HEK293T (cell line): ENCODE measurements around the gene AOC1.

Experiments used
- CTCF ChIA-PET: fragments of 350-600 bp; formaldehyde crosslinking; extraction: SDS; loops from one replicate; lab custom pipeline; 2021; ENCODE audit warnings: antibody characterized with exemption, inconsistent platforms; lab: Yijun Ruan, JAX
- POLR2A ChIA-PET: fragments of 350-600 bp; formaldehyde crosslinking; extraction: SDS; loops from one replicate; lab custom pipeline; 2020; ENCODE audit warnings: antibody characterized with exemption, inconsistent platforms; lab: Yijun Ruan, JAX
- DNase-seq: peaks from one replicate; pipeline ENCODE4 v3.0.0; 2012; ENCODE audit warnings: mixed read lengths; ENCODE audit errors: extremely low spot score
- ARNT ChIP-seq: fragments of 450-650 bp; IDR thresholded peaks from 2 replicates; pipeline ENCODE4 v1.6.1; 2017; ENCODE audit warnings: mild to moderate bottlenecking
- BHLHE40 ChIP-seq: fragments of 450-650 bp; IDR thresholded peaks from 2 replicates; pipeline ENCODE4 v1.6.1; 2016; ENCODE audit warnings: mild to moderate bottlenecking, moderate library complexity, borderline replicate concordance
- CTBP1 ChIP-seq: fragments of 450-650 bp; IDR thresholded peaks from 2 replicates; pipeline ENCODE4 v1.6.1; 2016; ENCODE audit warnings: borderline replicate concordance
- ELF4 ChIP-seq: fragments of 450-650 bp; IDR thresholded peaks from 2 replicates; pipeline ENCODE4 v1.6.1; 2017; ENCODE audit warnings: antibody characterized with exemption
- FOXA1 ChIP-seq: fragments of 450-650 bp; IDR thresholded peaks from 2 replicates; pipeline ENCODE4 v1.6.1; 2016; ENCODE audit warnings: mild to moderate bottlenecking
- FOXK2 ChIP-seq: fragments of 450-650 bp; IDR thresholded peaks from 2 replicates; pipeline ENCODE4 v1.6.1; 2016; ENCODE audit warnings: mild to moderate bottlenecking
- FOXM1 ChIP-seq: fragments of 450-650 bp; IDR thresholded peaks from 2 replicates; pipeline ENCODE4 v1.6.1; 2017; ENCODE audit warnings: mild to moderate bottlenecking, borderline replicate concordance
- HDGF ChIP-seq: fragments of 450-650 bp; IDR thresholded peaks from 2 replicates; pipeline ENCODE4 v1.6.1; 2017; ENCODE audit warnings: antibody characterized with exemption, borderline replicate concordance
- L3MBTL2 ChIP-seq: fragments of 450-650 bp; conservative IDR thresholded peaks from 2 replicates; pipeline ENCODE4 v1.6.1; 2016; ENCODE audit warnings: mild to moderate bottlenecking
- LEF1 ChIP-seq: fragments of 450-650 bp; IDR thresholded peaks from 2 replicates; pipeline ENCODE4 v1.6.1; 2017; ENCODE audit warnings: mild to moderate bottlenecking, borderline replicate concordance
- NFRKB ChIP-seq: fragments of 450-650 bp; IDR thresholded peaks from 2 replicates; pipeline ENCODE4 v1.6.1; 2016; ENCODE audit warnings: mild to moderate bottlenecking, moderate library complexity
- SP1 ChIP-seq: fragments of 450-650 bp; IDR thresholded peaks from 2 replicates; pipeline ENCODE4 v1.6.1; 2017
- SUZ12 ChIP-seq: fragments of 450-650 bp; IDR thresholded peaks from 2 replicates; pipeline ENCODE4 v1.6.1; 2016; ENCODE audit warnings: mild to moderate bottlenecking
- TARDBP ChIP-seq: fragments of 450-650 bp; IDR thresholded peaks from 2 replicates; pipeline ENCODE4 v1.6.1; 2016
- ZNF384 ChIP-seq: fragments of 450-650 bp; IDR thresholded peaks from 2 replicates; pipeline ENCODE4 v1.6.1; 2016
- TF ChIP-seq, protein P1 (sequence below): fragments of 450-650 bp; IDR thresholded peaks from 2 replicates; pipeline ENCODE4 v1.6.1; 2016

AOC1 gene

DNA sequence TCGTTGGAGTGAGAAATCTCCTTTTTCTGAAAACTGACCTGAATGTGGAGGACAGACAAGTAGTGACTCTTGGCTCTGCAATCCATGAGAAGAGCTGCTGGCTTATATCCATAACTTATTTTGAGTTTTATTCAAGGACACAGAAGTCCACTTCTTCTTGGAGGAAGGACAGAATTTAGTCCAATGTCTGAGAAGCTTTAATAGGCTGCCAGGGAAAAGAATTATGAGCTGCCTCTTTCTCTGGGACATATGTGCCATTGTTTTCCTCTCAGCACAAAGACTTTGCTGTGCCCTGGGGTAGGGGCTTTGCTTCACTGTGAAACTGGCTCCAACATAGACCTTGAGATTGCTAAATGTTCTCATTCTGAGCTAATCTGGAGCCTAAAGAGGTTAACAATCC lies 20.5 kb upstream of the AOC1 start:
- CTCF ChIA-PET: interaction anchor here (1.0 kb wide), 1 partner anchor 9 kb away, joined by 5 read pairs; no protein-coding TSS in a partner anchor
- no peak for TF ChIP-seq CTBP1
- TF ChIP-seq HDGF: no peak
- no peak for TF ChIP-seq LEF1
- no peak for TF ChIP-seq ELF4
- no peak for DNase-seq
- POLR2A ChIA-PET: interaction anchor here (0.7 kb wide), 1 partner anchor 15 kb away, joined by 4 read pairs; no protein-coding TSS in a partner anchor

DNA sequence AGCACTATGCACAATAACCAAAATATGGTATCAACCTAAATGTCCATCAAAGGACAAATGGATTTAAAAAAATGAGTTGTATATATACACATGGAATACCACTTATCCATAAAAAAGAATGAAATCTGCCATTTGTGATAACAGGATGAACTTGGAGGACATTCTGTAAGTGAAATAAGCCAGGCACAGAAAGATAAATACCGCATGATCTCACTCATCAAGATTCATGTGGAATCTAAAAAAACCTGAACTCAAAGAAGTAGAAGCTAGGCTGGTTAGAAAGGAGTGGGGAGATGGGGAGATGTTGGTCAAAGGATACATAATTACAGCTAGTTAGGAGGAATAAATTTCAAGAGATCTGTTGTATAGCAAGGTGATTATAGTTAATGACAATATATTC lies 17.3 kb upstream of the AOC1 start:
- no peak for DNase-seq
- CTCF ChIA-PET: no interaction called here
- POLR2A ChIA-PET: no interaction called here
- TF ChIP-seq NFRKB: no peak
- TF ChIP-seq FOXK2: no peak
- TF ChIP-seq L3MBTL2: no peak
- TF ChIP-seq CTBP1: no peak
- TF ChIP-seq LEF1: no peak
- TF ChIP-seq SP1: no peak
- TF ChIP-seq FOXM1: no peak
- TF ChIP-seq ZNF384: no peak
- TF ChIP-seq ELF4: no peak
- TF ChIP-seq SUZ12: no peak
- no peak for TF ChIP-seq TARDBP
- TF ChIP-seq FOXA1: no peak
- TF ChIP-seq, protein P1, sequence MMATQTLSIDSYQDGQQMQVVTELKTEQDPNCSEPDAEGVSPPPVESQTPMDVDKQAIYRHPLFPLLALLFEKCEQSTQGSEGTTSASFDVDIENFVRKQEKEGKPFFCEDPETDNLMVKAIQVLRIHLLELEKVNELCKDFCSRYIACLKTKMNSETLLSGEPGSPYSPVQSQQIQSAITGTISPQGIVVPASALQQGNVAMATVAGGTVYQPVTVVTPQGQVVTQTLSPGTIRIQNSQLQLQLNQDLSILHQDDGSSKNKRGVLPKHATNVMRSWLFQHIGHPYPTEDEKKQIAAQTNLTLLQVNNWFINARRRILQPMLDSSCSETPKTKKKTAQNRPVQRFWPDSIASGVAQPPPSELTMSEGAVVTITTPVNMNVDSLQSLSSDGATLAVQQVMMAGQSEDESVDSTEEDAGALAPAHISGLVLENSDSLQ: no peak
- TF ChIP-seq ARNT: no peak
- TF ChIP-seq BHLHE40: no peak
- TF ChIP-seq HDGF: no peak

DNA sequence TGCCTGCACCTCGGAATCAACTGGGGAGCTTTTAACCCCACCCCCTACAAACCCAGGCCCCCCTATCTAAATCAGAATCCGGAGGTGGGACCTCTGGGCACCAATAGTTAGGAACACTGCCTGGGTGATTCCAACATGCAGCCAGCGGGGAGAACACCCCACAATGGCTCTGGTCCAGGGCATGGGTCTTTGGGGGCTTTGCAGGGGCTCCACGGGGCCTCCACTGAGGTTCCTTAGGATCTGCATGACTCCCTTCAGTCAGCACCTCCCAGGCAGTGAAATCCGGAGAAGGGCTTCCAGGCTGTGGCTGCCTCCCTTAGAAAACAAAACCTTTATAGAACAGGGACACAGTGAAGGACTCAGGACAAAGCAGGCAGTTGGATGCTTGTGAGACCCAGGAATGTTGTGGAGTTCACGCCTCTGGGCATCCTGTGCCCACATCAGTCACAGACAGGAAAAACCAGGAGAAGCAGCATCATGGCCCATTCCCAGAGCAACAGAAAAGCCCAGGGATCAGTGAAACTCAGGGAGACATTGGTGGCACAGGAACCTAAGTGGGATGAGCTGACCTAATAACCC lies 16.5 kb upstream of the AOC1 start:
- ChIA-PET POLR2A (no interaction called here), CTCF (interaction anchor here (1.1 kb wide), 1 partner anchor 62 kb away, joined by 5 read pairs; no protein-coding TSS in a partner anchor)
- no peak for TF ChIP-seq FOXA1
- TF ChIP-seq CTBP1: no peak
- no peak for TF ChIP-seq BHLHE40
- no peak for TF ChIP-seq FOXK2
- no peak for TF ChIP-seq ELF4
- no peak for TF ChIP-seq L3MBTL2
- no peak for TF ChIP-seq TARDBP
- TF ChIP-seq HDGF: no peak
- no peak for TF ChIP-seq NFRKB
- TF ChIP-seq LEF1: no peak
- no peak for TF ChIP-seq SP1
- no peak for DNase-seq

DNA sequence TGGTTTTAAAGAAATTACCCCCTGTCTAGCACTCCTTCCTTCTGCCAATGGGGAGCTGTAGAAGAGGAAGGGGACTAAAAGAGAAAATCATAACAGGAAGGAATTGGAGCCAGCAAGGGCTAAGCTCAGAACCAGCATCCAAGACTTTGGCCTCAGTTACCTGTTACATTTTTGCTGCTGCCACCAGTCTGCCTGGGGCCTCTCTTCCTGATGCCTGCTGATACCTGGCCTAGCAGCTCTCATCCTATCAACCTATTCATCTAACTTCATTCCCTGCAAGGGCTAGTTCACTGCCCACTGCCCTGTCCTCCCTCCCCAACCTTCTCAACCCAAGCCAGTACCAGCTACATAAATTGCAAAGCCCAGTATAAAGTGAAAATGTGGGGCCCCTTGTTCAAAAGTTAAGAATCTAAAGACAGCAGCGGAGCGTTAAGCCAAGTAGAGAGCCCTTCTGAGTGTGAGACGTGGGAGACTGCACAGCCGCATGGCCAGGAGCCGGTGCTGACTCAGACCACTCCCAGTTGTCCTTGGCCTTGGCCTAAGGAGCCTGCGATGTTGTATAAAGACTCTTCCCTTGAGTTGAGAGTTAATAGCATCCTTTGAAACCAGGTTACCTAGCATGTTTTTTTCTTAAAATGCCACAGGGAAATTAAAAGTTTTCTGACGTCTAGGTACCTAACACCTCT lies 13.2 kb upstream of the AOC1 start:
- TF ChIP-seq L3MBTL2 (no peak), ZNF384 (no peak), ARNT (no peak), SP1 (no peak), TARDBP (no peak), HDGF (no peak), CTBP1 (no peak), BHLHE40 (no peak), FOXM1 (no peak), NFRKB (no peak)
- POLR2A ChIA-PET: no interaction called here
- DNase-seq: no peak
- CTCF ChIA-PET: no interaction called here

DNA sequence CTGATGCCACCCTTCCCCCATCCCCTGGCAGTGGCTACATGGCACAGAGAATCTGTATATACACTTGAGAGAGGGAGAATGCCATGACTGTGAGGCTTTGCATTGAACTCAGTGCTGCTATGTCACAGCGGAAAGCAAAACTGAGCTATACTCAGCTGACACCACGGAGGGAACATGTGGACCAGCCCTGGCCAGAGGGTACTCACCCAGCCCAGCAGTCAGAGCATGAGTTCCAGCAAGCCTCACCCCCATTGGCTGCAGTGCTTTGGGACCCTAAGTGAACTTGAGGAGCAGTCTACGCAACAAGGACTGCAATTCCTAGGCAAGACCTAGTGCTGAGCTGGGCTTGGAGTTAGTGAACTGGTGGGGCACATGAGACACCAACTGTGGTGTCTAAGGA lies 10.3 kb upstream of the AOC1 start:
- DNase-seq: no peak
- ChIA-PET POLR2A (no interaction called here), CTCF (no interaction called here)
- TF ChIP-seq FOXA1 (no peak), L3MBTL2 (no peak), SUZ12 (no peak), CTBP1 (no peak), BHLHE40 (no peak), ARNT (no peak), LEF1 (no peak), SP1 (no peak), FOXM1 (no peak), ZNF384 (no peak)
- TF ChIP-seq, protein P1: no peak

DNA sequence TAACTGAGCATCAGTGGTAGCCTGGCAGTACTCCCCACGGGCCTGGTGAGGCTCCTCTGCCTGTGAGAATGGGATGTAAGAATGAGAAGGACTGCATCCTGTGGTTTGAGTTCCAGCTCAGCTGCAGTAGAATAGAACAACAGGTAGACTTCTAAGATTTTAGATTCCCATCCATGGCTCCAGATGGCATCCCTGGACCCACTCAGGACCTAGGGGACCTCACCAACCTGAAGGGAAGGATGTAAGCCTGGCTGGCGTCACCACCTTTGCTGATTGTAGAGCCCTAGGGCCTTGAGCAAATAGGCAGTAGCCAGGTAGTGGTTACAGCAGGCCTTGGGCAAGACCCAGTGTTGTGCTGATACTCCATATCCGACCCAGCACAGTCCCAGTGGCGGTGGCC lies 9.6 kb upstream of the AOC1 start:
- CTCF ChIA-PET: no interaction called here
- POLR2A ChIA-PET: no interaction called here
- TF ChIP-seq FOXA1 (no peak), HDGF (no peak), ELF4 (no peak), FOXK2 (no peak), FOXM1 (no peak), L3MBTL2 (no peak), CTBP1 (no peak), TARDBP (no peak), ZNF384 (no peak), ARNT (no peak), BHLHE40 (no peak), NFRKB (no peak), SUZ12 (no peak), SP1 (no peak), LEF1 (no peak)
- TF ChIP-seq, protein P1: no peak
- DNase-seq: no peak
